OCI-LY7 (cell line): ENCODE data around the gene BRCA2. TPM values are rescaled to one million over a fixed set of nuclear protein-coding genes. Genes with fewer than 3 reads are reported as not detected.

Source experiments
- BruUV-seq: library from RNA; stranded (reverse); fragments of 400-500 nt; replicated peaks from 2 replicates; lab custom pipeline; 2021; lab: Mats Ljungman, UMichigan
- CTCF ChIA-PET: fragments of 300-600 bp; sonication (Branson Sonifier 250); formaldehyde crosslinking; loops from one replicate; lab custom pipeline; 2022; ENCODE audit warnings: antibody characterized with exemption; ENCODE audit not compliant: unreplicated experiment; lab: Charles Lee
- POLR2A ChIA-PET: fragments of 300-600 bp; sonication (Branson Sonifier 250); formaldehyde crosslinking; loops from one replicate; lab custom pipeline; 2022; ENCODE audit warnings: antibody characterized with exemption; lab: Charles Lee
- DNase-seq: peaks from one replicate; pipeline ENCODE4 v3.0.0-alpha.2; 2015; ENCODE audit warnings: low spot score
- H2AFZ ChIP-seq: fragments of 200-600 bp; sonication (generic), shearing (Covaris generic); 2 replicates; pipeline ENCODE4 v1.6.1; 2014; ENCODE audit warnings: mild to moderate bottlenecking, antibody characterized with exemption, low read length, moderate library complexity
- H3K27ac ChIP-seq: fragments of 200-600 bp; sonication (generic); 2 replicates; pipeline ENCODE4 v1.5.1; 2014; ENCODE audit warnings: mixed run types, low read depth, mild to moderate bottlenecking, moderate library complexity, low read length, inconsistent platforms; ENCODE audit not compliant: poor library complexity, severe bottlenecking
- H3K36me3 ChIP-seq: fragments of 200-600 bp; sonication (generic); 2 replicates; pipeline ENCODE4 v1.6.1; 2014; ENCODE audit warnings: mild to moderate bottlenecking, antibody characterized with exemption, low read length, moderate library complexity, mixed read lengths; ENCODE audit not compliant: insufficient read depth
- H3K4me1 ChIP-seq: fragments of 200-600 bp; sonication (generic); 2 replicates; pipeline ENCODE4 v1.5.1; 2014; ENCODE audit warnings: mild to moderate bottlenecking, low read length; ENCODE audit not compliant: insufficient read depth, poor library complexity, severe bottlenecking
- H3K4me2 ChIP-seq: fragments of 200-600 bp; sonication (generic); 2 replicates; pipeline ENCODE4 v1.6.1; 2014; ENCODE audit warnings: mild to moderate bottlenecking, low read length
- H3K4me3 ChIP-seq: fragments of 200-600 bp; sonication (generic); 2 replicates; pipeline ENCODE4 v1.5.1; 2014; ENCODE audit warnings: mild to moderate bottlenecking, low read depth, low read length; ENCODE audit not compliant: poor library complexity, severe bottlenecking
- H3K79me2 ChIP-seq: fragments of 200-600 bp; sonication (generic); 2 replicates; pipeline ENCODE4 v1.6.1; 2016; ENCODE audit warnings: low read depth, mild to moderate bottlenecking, low read length, moderate library complexity, mixed read lengths; ENCODE audit not compliant: insufficient read depth
- H3K9me2 ChIP-seq: fragments of 200-600 bp; sonication (generic); 2 replicates; pipeline ENCODE4 v1.6.1; 2016; ENCODE audit warnings: mild to moderate bottlenecking, low read length, mixed read lengths; ENCODE audit not compliant: insufficient read depth
- H3K9me3 ChIP-seq: fragments of 200-600 bp; sonication (generic); 2 replicates; pipeline ENCODE4 v1.6.1; 2014; ENCODE audit warnings: mild to moderate bottlenecking, mixed run types, low read length, mixed read lengths
- H4K20me1 ChIP-seq: fragments of 200-600 bp; sonication (generic); 2 replicates; pipeline ENCODE4 v1.6.1; 2014; ENCODE audit warnings: mild to moderate bottlenecking, antibody characterized with exemption, low read length, moderate library complexity, mixed read lengths; ENCODE audit not compliant: insufficient read depth
- CTCF ChIP-seq: fragments of 200-600 bp; sonication (generic); conservative IDR thresholded peaks from 2 replicates; pipeline ENCODE4 v1.5.1; 2014; ENCODE audit warnings: mild to moderate bottlenecking, antibody characterized with exemption, low read length, moderate library complexity, mixed read lengths
- EZH2phosphoT487 ChIP-seq: fragments of 200-600 bp; sonication (generic); IDR thresholded peaks from 2 replicates; pipeline ENCODE4 v1.6.1; 2018; ENCODE audit warnings: low read depth, borderline replicate concordance, mild to moderate bottlenecking, mixed run types, antibody characterized with exemption, low read length, moderate library complexity, mixed read lengths
- intact Hi-C: fragments of 100-400 bp; cut with micrococcal nuclease; formaldehyde crosslinking; loops from one replicate; pipeline ENCODE4 v1.10.0; 2022; ENCODE audit not compliant: unreplicated experiment
- total RNA-seq, 2 experiments: library from RNA; depleted of rRNA in 1 of 2; stranded (reverse); fragments of >200 nt in 1 of 2; shearing (Covaris generic) in 1 of 2; gene quantifications; 2 replicates each; pipeline ENCODE4 v1.2.3, GENCODE V29; 2014 to 2022

Gene BRCA2
- total RNA-seq, 2 experiments from 2014 or later: 25.8 to 34.3 TPM

- DNase-seq: peak; percentile 67
- Histone ChIP-seq H3K4me2 (peak overlapping the region; percentile 22), H3K4me1 (peaks cover 24% of the 10 kb centered on the region), H3K4me3 (no peak overlapping the region), H3K9me2 (no peaks in the 10 kb centered on the region), H3K79me2 (no peaks in the 10 kb centered on the region), H3K27ac (no peak overlapping the region), H4K20me1 (no peaks in the 10 kb centered on the region), H3K9me3 (no peaks in the 10 kb centered on the region), H2AFZ (peak overlapping the region; percentile 76), H3K36me3 (no peaks in the 10 kb centered on the region)
- intact Hi-C loops: loop anchor here (1.0 to 10.0 kb wide), 3 partner anchors 291 to 403 kb away; no protein-coding TSS in a partner anchor
- ChIA-PET POLR2A (no interaction called here), CTCF (no interaction called here)
- TF ChIP-seq EZH2phosphoT487: no peak
- peak; percentile 88 for TF ChIP-seq CTCF
- BruUV-seq: no TSS peak
Measured at GRCh38 chr13:32310134-32310706, 5.1 kb upstream of the BRCA2 start.

GRCh38 chr13:32311188-32311897 is 4.0 kb upstream of the BRCA2 start:
- no peak overlapping the region for H3K4me3 ChIP-seq
- DNase-seq: no peak
- H3K79me2 ChIP-seq: peaks cover 5% of the 10 kb centered on the region; the same call in 1 of the 2 replicates
- H4K20me1 ChIP-seq: no peaks in the 10 kb centered on the region
- ChIA-PET CTCF (no interaction called here), POLR2A (no interaction called here)
- no peak overlapping the region for H3K27ac ChIP-seq
- TF ChIP-seq EZH2phosphoT487: no peak
- no peak for TF ChIP-seq CTCF
- no peak overlapping the region for H3K4me2 ChIP-seq
- H3K4me1 ChIP-seq: peaks cover 26% of the 10 kb centered on the region
- no TSS peak for BruUV-seq
- H3K9me3 ChIP-seq: no peaks in the 10 kb centered on the region
- no peaks in the 10 kb centered on the region for H3K9me2 ChIP-seq
- intact Hi-C loops: loop anchor here (5.0 to 10.0 kb wide), 2 partner anchors 333 to 404 kb away; no protein-coding TSS in a partner anchor
- H2AFZ ChIP-seq: no peak overlapping the region
- no peaks in the 10 kb centered on the region for H3K36me3 ChIP-seq
